Nephron progenitor cell (in vitro differentiated cells): ENCODE data around the gene CHST5.
A peak's percentile ranks its signal among the peaks of the same experiment; 100 is the strongest.
"Not testable (repeated sequence)": the region's sequence is repeated elsewhere in the genome, so short reads cannot be mapped to it uniquely, and the experiment has no call there.

ENCODE experiments used
- DNase-seq: peaks from one replicate; pipeline ENCODE4 v3.0.0; 2021
- H3K27ac Mint-ChIP-seq: 2 replicates; pipeline ENCODE4 v1.8.0; 2021; ENCODE audit warnings: mild to moderate bottlenecking, moderate library complexity, mixed read lengths
- H3K27me3 Mint-ChIP-seq: 2 replicates; pipeline ENCODE4 v1.8.0; 2021; ENCODE audit warnings: mild to moderate bottlenecking, low read depth, mixed read lengths; ENCODE audit not compliant: poor library complexity
- H3K36me3 Mint-ChIP-seq: 2 replicates; pipeline ENCODE4 v1.8.0; 2021; ENCODE audit warnings: low read depth, mixed read lengths
- H3K4me1 Mint-ChIP-seq: 2 replicates; pipeline ENCODE4 v1.8.0; 2021; ENCODE audit warnings: mixed read lengths
- H3K4me3 Mint-ChIP-seq: 2 replicates; pipeline ENCODE4 v1.8.0; 2021; ENCODE audit warnings: mild to moderate bottlenecking, moderate library complexity, mixed read lengths
- H3K9me3 Mint-ChIP-seq: 2 replicates; pipeline ENCODE4 v1.8.0; 2021; ENCODE audit warnings: mild to moderate bottlenecking, moderate library complexity, mixed read lengths
- CTCF ChIP-seq: fragments of 200-600 bp; sonication (generic); IDR thresholded peaks from 2 replicates; pipeline ENCODE4 v1.5.0; 2021; ENCODE audit warnings: antibody characterized with exemption

CHST5 gene

GRCh38 chr16:75556431-75556950 lies 20.6 kb upstream of the CHST5 start:
- no peak for TF ChIP-seq CTCF
- H3K36me3 Mint-ChIP-seq = no peaks in the 10 kb centered on the region
- no peaks in the 10 kb centered on the region for H3K27me3 Mint-ChIP-seq
- no peak for DNase-seq
- H3K4me1 Mint-ChIP-seq = peaks cover 64% of the 10 kb centered on the region
- peak overlapping the region; percentile 99 for H3K4me3 Mint-ChIP-seq
- H3K9me3 Mint-ChIP-seq = no peaks in the 10 kb centered on the region
- H3K27ac Mint-ChIP-seq = peak overlapping the region; percentile 52

GRCh38 chr16:75555707-75556430 lies 20.0 kb upstream of the CHST5 start, which contains the start of gene TMEM231:
Gene TMEM231 (minus strand): TSS chr16:75556252. CDS start chr16:75556209, 43 bp downstream.
- H3K27ac Mint-ChIP-seq = peak within 1 kb of the TSS; percentile 99
- peaks cover 63% of the 10 kb centered on the region for H3K4me1 Mint-ChIP-seq
- TF ChIP-seq CTCF = no peak
- H3K4me3 Mint-ChIP-seq = peak within 1 kb of the TSS; percentile 99
- no peaks in the 10 kb centered on the region for H3K9me3 Mint-ChIP-seq
- H3K36me3 Mint-ChIP-seq = no peaks in the 10 kb centered on the region
- H3K27me3 Mint-ChIP-seq = no peaks in the 10 kb centered on the region
- peak; percentile 98 for DNase-seq

- Mint-ChIP-seq H3K36me3 (no peaks in the 10 kb centered on the region), H3K4me1 (peaks cover 57% of the 10 kb centered on the region), H3K27ac (peak overlapping the region; percentile 99), H3K4me3 (peak overlapping the region; percentile 99), H3K9me3 (no peaks in the 10 kb centered on the region), H3K27me3 (no peaks in the 10 kb centered on the region)
- DNase-seq = peak; percentile 82
- no peak for TF ChIP-seq CTCF
These were observed 19.4 kb upstream of the CHST5 start for GRCh38 chr16:75555213-75555706.

GRCh38 chr16:75552951-75553350 lies 17.0 kb upstream of the CHST5 start:
- Mint-ChIP-seq H3K4me1 (peaks cover 36% of the 10 kb centered on the region), H3K36me3 (no peaks in the 10 kb centered on the region), H3K4me3 (no peak overlapping the region), H3K27me3 (no peaks in the 10 kb centered on the region), H3K27ac (peak overlapping the region; percentile 34), H3K9me3 (no peaks in the 10 kb centered on the region)
- DNase-seq = no peak
- no peak for TF ChIP-seq CTCF

GRCh38 chr16:75550211-75550662 lies 14.3 kb upstream of the CHST5 start:
- no peak for TF ChIP-seq CTCF
- Mint-ChIP-seq H3K36me3 (peaks cover 1% of the 10 kb centered on the region), H3K9me3 (no peaks in the 10 kb centered on the region), H3K4me3 (no peak overlapping the region), H3K27me3 (no peaks in the 10 kb centered on the region), H3K4me1 (peaks cover 14% of the 10 kb centered on the region), H3K27ac (no peak overlapping the region)
- DNase-seq = no peak

GRCh38 chr16:75548456-75548855 lies 12.5 kb upstream of the CHST5 start:
- not testable (repeated sequence) for H3K27me3 Mint-ChIP-seq, H3K9me3 Mint-ChIP-seq, H3K4me1 Mint-ChIP-seq, H3K4me3 Mint-ChIP-seq, H3K27ac Mint-ChIP-seq, DNase-seq
- H3K36me3 Mint-ChIP-seq = peaks cover 15% of the 10 kb centered on the region
